Endothelial cell (in vitro differentiated cells): Measurements from ENCODE around the gene ITPR2. TPM values are rescaled to one million over a fixed set of nuclear protein-coding genes. Genes with fewer than 3 reads are reported as not detected.

Source experiments
- DNase-seq: peaks from one replicate; pipeline ENCODE4 v3.0.0; 2021; ENCODE audit warnings: low spot score
- H3K27ac Mint-ChIP-seq: one replicate; pipeline ENCODE4 v1.8.0; 2021; ENCODE audit warnings: mixed read lengths, inconsistent platforms; ENCODE audit not compliant: unreplicated experiment
- H3K27me3 Mint-ChIP-seq: one replicate; pipeline ENCODE4 v1.8.0; 2021; ENCODE audit warnings: mild to moderate bottlenecking, moderate library complexity, mixed read lengths, inconsistent platforms; ENCODE audit not compliant: unreplicated experiment
- H3K36me3 Mint-ChIP-seq: one replicate; pipeline ENCODE4 v1.8.0; 2021; ENCODE audit warnings: mild to moderate bottlenecking, low read depth, mixed read lengths, inconsistent platforms; ENCODE audit not compliant: unreplicated experiment
- H3K4me1 Mint-ChIP-seq: one replicate; pipeline ENCODE4 v1.8.0; 2021; ENCODE audit warnings: mild to moderate bottlenecking, mixed read lengths, inconsistent platforms; ENCODE audit not compliant: unreplicated experiment
- H3K4me3 Mint-ChIP-seq: one replicate; pipeline ENCODE4 v1.8.0; 2021; ENCODE audit warnings: mild to moderate bottlenecking, mixed read lengths, inconsistent platforms; ENCODE audit not compliant: unreplicated experiment
- H3K9me3 Mint-ChIP-seq: one replicate; pipeline ENCODE4 v1.8.0; 2021; ENCODE audit warnings: mixed read lengths, inconsistent platforms; ENCODE audit not compliant: unreplicated experiment
- CTCF ChIP-seq: fragments of 200-600 bp; sonication (generic); IDR thresholded peaks from one replicate; pipeline ENCODE4 v1.5.0; 2021; ENCODE audit warnings: antibody characterized with exemption; ENCODE audit not compliant: unreplicated experiment
- total RNA-seq: library from RNA; stranded (reverse); fragmentation: NEBNext Ultra II Directional; extraction: Animal tissue kit (Norgen Biotek cat#: 25700); gene quantifications from one replicate; pipeline ENCODE4 v1.2.1, GENCODE V29; 2021; ENCODE audit not compliant: unreplicated experiment

Gene ITPR2
- total RNA-seq, 1 donor from 2014 or later: 33.8 TPM

DNA sequence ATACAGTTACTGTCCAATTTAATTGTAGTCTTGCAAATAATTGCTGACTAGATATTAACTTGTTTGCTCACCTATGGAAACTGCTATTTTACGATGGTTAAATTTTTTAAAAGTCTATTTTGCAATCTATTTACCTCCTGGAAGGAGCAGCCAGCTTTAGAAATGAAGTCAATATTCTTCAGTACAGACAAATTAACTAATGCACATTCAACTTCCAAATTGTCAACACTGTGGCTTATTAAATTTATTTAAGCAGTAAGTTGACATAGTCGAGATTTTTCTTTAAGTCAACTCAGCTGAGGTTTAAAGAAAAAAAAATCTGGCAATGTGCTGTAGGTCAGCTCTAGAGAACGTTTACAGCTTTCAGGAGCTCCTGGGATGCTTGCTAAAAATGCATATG lies 416.4 kb downstream of the ITPR2 start:
- TF ChIP-seq CTCF: no peak
- no peak overlapping the region for H3K27ac Mint-ChIP-seq
- no peaks in the 10 kb centered on the region for H3K27me3 Mint-ChIP-seq
- no peaks in the 10 kb centered on the region for H3K9me3 Mint-ChIP-seq
- no peak overlapping the region for H3K4me3 Mint-ChIP-seq
- peaks cover 2% of the 10 kb centered on the region for H3K4me1 Mint-ChIP-seq
- no peak for DNase-seq
- peaks cover 10% of the 10 kb centered on the region for H3K36me3 Mint-ChIP-seq

DNA sequence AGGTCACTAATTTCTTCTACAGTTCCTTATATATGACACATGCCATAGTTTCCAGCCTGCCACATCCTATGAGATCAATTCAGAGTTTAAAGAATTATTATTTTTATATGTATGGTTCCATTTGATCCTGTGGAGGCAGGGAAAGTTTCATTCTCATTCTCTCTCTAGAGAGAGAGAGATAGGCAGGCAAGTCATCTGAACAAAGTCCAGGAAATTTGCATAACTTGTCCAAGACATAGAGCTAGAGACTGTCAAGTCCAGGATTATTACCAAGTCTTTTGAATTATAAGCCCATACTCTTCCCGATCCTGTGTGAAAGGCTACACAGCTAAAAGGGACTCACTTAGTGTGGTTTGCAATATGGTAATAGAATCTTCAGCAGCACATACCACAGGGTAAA lies 422.3 kb downstream of the ITPR2 start:
- TF ChIP-seq CTCF: no peak
- Mint-ChIP-seq H3K27me3 (no peaks in the 10 kb centered on the region), H3K4me3 (no peak overlapping the region), H3K4me1 (peaks cover 2% of the 10 kb centered on the region), H3K36me3 (peaks cover 12% of the 10 kb centered on the region), H3K27ac (no peak overlapping the region), H3K9me3 (no peaks in the 10 kb centered on the region)
- no peak for DNase-seq

- DNase-seq: no peak
- Mint-ChIP-seq H3K27ac (no peak overlapping the region), H3K36me3 (peaks cover 8% of the 10 kb centered on the region), H3K4me3 (no peak overlapping the region), H3K4me1 (no peaks in the 10 kb centered on the region), H3K27me3 (no peaks in the 10 kb centered on the region), H3K9me3 (no peaks in the 10 kb centered on the region)
- TF ChIP-seq CTCF: no peak
Measured at GRCh38 chr12:26406813-26407212, 426.2 kb downstream of the ITPR2 start.

DNA sequence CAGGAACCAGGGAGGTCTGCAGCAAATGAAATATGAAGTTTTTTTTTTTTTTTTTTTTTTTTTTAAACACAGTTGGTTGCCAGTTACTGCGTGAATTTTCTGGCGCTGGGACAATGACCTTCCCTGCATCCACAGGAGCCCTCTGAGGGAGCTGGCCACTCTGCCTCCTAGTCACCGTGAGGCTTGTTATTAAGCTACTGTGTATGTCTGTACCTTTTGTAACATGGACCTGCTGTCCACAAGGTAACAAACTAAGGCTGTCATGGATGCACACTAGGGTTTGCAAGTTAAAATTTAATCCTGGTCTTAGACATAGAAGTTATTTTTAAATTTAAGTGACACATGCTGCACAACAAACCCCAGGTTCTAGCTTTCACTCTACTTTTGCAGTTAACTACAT lies 426.6 kb downstream of the ITPR2 start:
- H3K9me3 Mint-ChIP-seq: no peaks in the 10 kb centered on the region
- TF ChIP-seq CTCF: no peak
- H3K4me1 Mint-ChIP-seq: no peaks in the 10 kb centered on the region
- no peak overlapping the region for H3K4me3 Mint-ChIP-seq
- H3K27ac Mint-ChIP-seq: no peak overlapping the region
- H3K36me3 Mint-ChIP-seq: peaks cover 8% of the 10 kb centered on the region
- H3K27me3 Mint-ChIP-seq: no peaks in the 10 kb centered on the region
- no peak for DNase-seq

DNA sequence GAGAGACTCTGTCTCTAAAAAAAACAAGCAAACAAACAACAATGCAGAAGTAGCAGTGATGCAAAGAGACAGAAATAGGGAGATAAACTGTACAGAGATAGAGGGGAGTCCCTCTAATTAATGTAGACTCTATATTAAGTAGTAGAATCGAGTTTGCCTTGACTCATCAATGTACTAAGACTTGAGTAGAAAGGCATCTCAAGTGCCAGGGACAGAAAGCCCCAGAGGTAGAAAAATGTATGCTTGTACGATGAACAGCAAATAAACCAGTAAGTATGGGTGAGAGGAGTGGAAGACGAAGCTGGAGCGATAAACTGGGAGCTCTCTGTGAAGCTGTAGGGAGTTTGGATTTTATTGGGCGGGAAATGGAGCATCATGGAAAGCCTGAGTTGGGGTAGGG lies 429.4 kb downstream of the ITPR2 start:
- no peaks in the 10 kb centered on the region for H3K4me1 Mint-ChIP-seq
- H3K36me3 Mint-ChIP-seq: peaks cover 4% of the 10 kb centered on the region
- no peak for DNase-seq
- no peaks in the 10 kb centered on the region for H3K27me3 Mint-ChIP-seq
- H3K4me3 Mint-ChIP-seq: no peak overlapping the region
- H3K27ac Mint-ChIP-seq: no peak overlapping the region
- TF ChIP-seq CTCF: no peak
- H3K9me3 Mint-ChIP-seq: no peaks in the 10 kb centered on the region
